ENCODE results near the gene NTMT2. TPM values are rescaled to one million over a fixed set of nuclear protein-coding genes. Genes with fewer than 3 reads are reported as not detected.

The NTMT2 gene
- total RNA-seq, 2 donors from 2014 or later: 1.2 TPM; not detected in 1

- 38 to 58% methylated on average over 3 to 4 of the region's 4 CpGs for WGBS, 2 experiments (ENCODE audit: insufficient coverage in 1 of 2, insufficient read length in 1 of 2)
- Mint-ChIP-seq H3K27me3 (ENCODE audit: insufficient read depth) (peaks cover 3% of the 10 kb centered on the region), H3K36me3 (ENCODE audit: low read depth) (no peaks in the 10 kb centered on the region), H3K27ac (no peak overlapping the region), H3K9me3 (peaks cover 3% of the 10 kb centered on the region), H3K4me3 (no peak overlapping the region), H3K4me1 (peaks cover 22% of the 10 kb centered on the region)
- Histone ChIP-seq H3K4me3 (ENCODE audit: low read length) (no peak overlapping the region), H3K36me3 (ENCODE audit: control insufficient read depth, insufficient read depth, low read length) (no peaks in the 10 kb centered on the region), H3K27me3 (ENCODE audit: control insufficient read depth, insufficient read depth, low read length, poor library complexity, severe bottlenecking) (no peaks in the 10 kb centered on the region), H3K4me1 (ENCODE audit: control insufficient read depth, insufficient read depth, low read length) (peaks cover 12% of the 10 kb centered on the region), H3K9ac (ENCODE audit: extremely low read depth, low read length, poor library complexity, severe bottlenecking) (no peak overlapping the region), H3K9me3 (ENCODE audit: control insufficient read depth, low read length) (no peaks in the 10 kb centered on the region), H3K27ac (ENCODE audit: low read depth, low read length) (peak overlapping the region; percentile 0)
- no peak for TF ChIP-seq CTCF (conservative IDR thresholded peaks at IDR 0.05)
- no peak for DNase-seq
Observed at GRCh38 chr1:170146720-170147263, 1.0 kb downstream of the NTMT2 start.

GRCh38 chr1:170149241-170149640 lies 3.5 kb downstream of the NTMT2 start:
- Mint-ChIP-seq H3K36me3 (ENCODE audit: low read depth) (no peaks in the 10 kb centered on the region), H3K4me1 (peaks cover 22% of the 10 kb centered on the region), H3K9me3 (peaks cover 9% of the 10 kb centered on the region), H3K4me3 (no peak overlapping the region), H3K27me3 (ENCODE audit: insufficient read depth) (no peaks in the 10 kb centered on the region), H3K27ac (no peak overlapping the region)
- Histone ChIP-seq H3K9ac (ENCODE audit: extremely low read depth, low read length, poor library complexity, severe bottlenecking) (no peak overlapping the region), H3K9me3 (ENCODE audit: control insufficient read depth, low read length) (peaks cover 14% of the 10 kb centered on the region), H3K4me3 (ENCODE audit: low read length) (no peak overlapping the region), H3K27me3 (ENCODE audit: control insufficient read depth, insufficient read depth, low read length, poor library complexity, severe bottlenecking) (no peaks in the 10 kb centered on the region), H3K36me3 (ENCODE audit: control insufficient read depth, insufficient read depth, low read length) (no peaks in the 10 kb centered on the region), H3K27ac (ENCODE audit: low read depth, low read length) (no peak overlapping the region), H3K4me1 (ENCODE audit: control insufficient read depth, insufficient read depth, low read length) (peaks cover 12% of the 10 kb centered on the region)
- no peak for TF ChIP-seq CTCF (conservative IDR thresholded peaks at IDR 0.05)
- 95% methylated on average over 3 of the region's 3 CpGs; no CpG with 5 or more reads in 1 of the 2 experiments for WGBS, 2 experiments (ENCODE audit: insufficient coverage in 1 of 2, insufficient read length in 1 of 2)
- DNase-seq: no peak

GRCh38 chr1:170150016-170150415 lies 4.3 kb downstream of the NTMT2 start:
- Mint-ChIP-seq H3K9me3 (peaks cover 14% of the 10 kb centered on the region), H3K27ac (no peak overlapping the region), H3K36me3 (ENCODE audit: low read depth) (peaks cover 2% of the 10 kb centered on the region), H3K27me3 (ENCODE audit: insufficient read depth) (no peaks in the 10 kb centered on the region), H3K4me3 (no peak overlapping the region), H3K4me1 (peaks cover 21% of the 10 kb centered on the region)
- no peak overlapping the region for H3K4me3 ChIP-seq (ENCODE audit: low read length)
- peaks cover 12% of the 10 kb centered on the region for H3K4me1 ChIP-seq (ENCODE audit: control insufficient read depth, insufficient read depth, low read length)
- H3K27ac ChIP-seq (ENCODE audit: low read depth, low read length): no peak overlapping the region
- no peaks in the 10 kb centered on the region for H3K27me3 ChIP-seq (ENCODE audit: control insufficient read depth, insufficient read depth, low read length, poor library complexity, severe bottlenecking)
- DNase-seq: no peak
- no peaks in the 10 kb centered on the region for H3K36me3 ChIP-seq (ENCODE audit: control insufficient read depth, insufficient read depth, low read length)
- 86% methylated on average over 2 of the region's 2 CpGs; no CpG with 5 or more reads in 1 of the 2 experiments for WGBS, 2 experiments (ENCODE audit: insufficient coverage in 1 of 2, insufficient read length in 1 of 2)
- TF ChIP-seq CTCF (conservative IDR thresholded peaks at IDR 0.05): no peak
- peaks cover 17% of the 10 kb centered on the region for H3K9me3 ChIP-seq (ENCODE audit: control insufficient read depth, low read length)
- no peak overlapping the region for H3K9ac ChIP-seq (ENCODE audit: extremely low read depth, low read length, poor library complexity, severe bottlenecking)
